Psoas muscle (tissue), 8 donors: ENCODE results near the gene MESP2. TPM values are rescaled to one million over a fixed set of nuclear protein-coding genes. Genes with fewer than 3 reads are reported as not detected.

Experiments
- ATAC-seq, 4 donors: fragments of 200-7000 bp; cut with Tn5 transposase; one replicate each; pipeline ENCODE4 v1.9.1; 2020; ENCODE audit warnings: moderate library complexity in 3 of 4, mild to moderate bottlenecking in 2 of 4
- DNase-seq, 2 donors: peaks; one replicate each; pipeline ENCODE4 v3.0.0-alpha.2; 2020
- H3K27ac ChIP-seq: fragments of 200-600 bp; one replicate; pipeline ENCODE4 v1.8.0; 2022
- H3K27me3 ChIP-seq, 3 donors: fragments of 200-600 bp in 1 of 3; one replicate each; pipeline versions ENCODE4 v1.6.1 to v1.8.0; 2013 to 2022; ENCODE audit warnings: low read length in 2 of 3, mild to moderate bottlenecking in 2 of 3, moderate library complexity in 1 of 3; ENCODE audit not compliant: insufficient read depth in 3 of 3
- H3K36me3 ChIP-seq, 2 donors: fragments of 200-600 bp in 1 of 2; one replicate each; pipeline versions ENCODE4 v1.6.1 to v1.8.0; 2013 to 2022; ENCODE audit warnings: low read depth in 1 of 2, mild to moderate bottlenecking in 1 of 2, moderate library complexity in 1 of 2; ENCODE audit not compliant: insufficient read depth in 1 of 2
- H3K4me1 ChIP-seq: fragments of 200-600 bp; one replicate; pipeline ENCODE4 v1.8.0; 2022
- H3K4me3 ChIP-seq: fragments of 200-600 bp; one replicate; pipeline ENCODE4 v1.8.0; 2022; ENCODE audit warnings: mild to moderate bottlenecking
- H3K9me3 ChIP-seq: fragments of 200-600 bp; one replicate; pipeline ENCODE4 v1.8.0; 2022
- WGBS, 3 donors: extraction: QIAGEN DNeasy Blood & Tissue Kit; methylation state at CpG; one replicate each; pipeline versions ENCODE4 v1.1.6 to v1.1.7; 2013; 5-methylcytosine and 5-hydroxymethylcytosine counted together
- intact Hi-C, 2 donors: fragments of 100-400 bp; cut with DNase I; formaldehyde crosslinking; loops; one replicate each; pipeline versions ENCODE4 v1.11.0 to v1.14.2; 2022
- polyA plus RNA-seq, 3 donors: library from polyadenylated mRNA; stranded (reverse); fragments of 200-250 nt; gene quantifications; one replicate each; pipeline ENCODE4 v1.2.3, GENCODE V29; 2013
- total RNA-seq, 4 donors: library from RNA; stranded (reverse); fragmentation: NEBNext Ultra II Directional in 2 of 4; extraction: Animal tissue kit (Norgen Biotek cat#: 25700) in 2 of 4; gene quantifications; one replicate each; pipeline versions ENCODE4 v1.2.1 to v1.2.4, GENCODE V29; 2021 to 2023
- TF ChIP-seq, protein P1 (sequence below): fragments of 200-600 bp; IDR thresholded peaks from one replicate; pipeline ENCODE4 v1.8.0; 2022; ENCODE audit warnings: antibody characterized with exemption
- donor health status: healthy with polysubstance abuse.
- donor health status: DM: no; HTN: no; CAD: no; lungs with moderate emphysema.
- donor health status: Bipolar disorder and iron deficiency.
- donor health status: healthy.
- donor health status: DM: yes; HTN: yes; CAD: no.
- donor health status: DM: no; HTN: no; CAD: no.
- donor health status: DM: no; HTN: no; CAD: no.
- donor health status: DM: yes; HTN: yes; CAD: no.

The MESP2 gene
- total and polyA plus RNA-seq, 7 donors = 0.17 to 0.38 (median 0.20) TPM; not detected in 4

DNA sequence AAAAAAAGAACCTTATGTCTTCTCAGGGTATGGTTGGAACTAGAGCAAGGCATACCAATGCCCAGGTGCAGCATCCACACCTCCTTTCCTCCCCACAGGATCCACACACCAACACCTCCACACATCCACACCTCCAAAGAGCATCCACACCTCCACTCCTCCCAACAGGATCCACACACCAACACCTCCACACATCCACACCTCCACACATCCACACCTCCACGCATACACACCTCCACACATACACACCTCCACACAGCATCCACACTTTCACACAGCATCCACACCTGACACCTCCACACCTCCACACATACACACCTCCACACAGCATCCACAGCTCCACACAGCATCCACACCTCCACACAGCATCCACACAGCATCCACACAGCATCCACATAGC is 30.4 kb upstream of the MESP2 start:
- intact Hi-C loops = loop anchor here (10.0 kb wide), 2 partner anchors 349 to 479 kb away; no protein-coding TSS in a partner anchor

DNA sequence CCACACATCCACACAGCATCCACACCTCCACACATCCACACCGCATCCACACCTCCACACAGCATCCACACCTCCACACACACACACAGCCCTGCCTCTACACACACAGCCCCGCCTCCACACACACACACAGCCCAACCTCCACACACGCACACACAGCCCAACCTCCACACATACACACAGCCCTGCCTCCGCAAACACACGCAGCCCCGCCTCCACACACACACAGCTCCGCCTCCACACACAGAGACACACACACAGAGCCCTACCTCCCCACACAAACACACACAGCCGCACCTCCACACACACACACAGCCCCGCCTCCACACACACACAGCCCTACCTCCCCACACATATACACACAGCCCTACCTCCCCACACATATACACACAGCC is 29.7 kb upstream of the MESP2 start:
- Histone ChIP-seq H3K4me1 (peaks cover 6% of the 10 kb centered on the region), H3K4me3 (no peak overlapping the region), H3K9me3 (no peaks in the 10 kb centered on the region), H3K27ac (no peak overlapping the region), H3K36me3 (no peaks in the 10 kb centered on the region), H3K27me3 (peaks cover 0 to 3% (median 0%) of the 10 kb centered on the region in 3 donors)
- 74 to 84% (median 83%) methylated on average over 9 of the region's 9 CpGs for WGBS, 3 donors
- ATAC-seq (no peak), DNase-seq (no peak)
- intact Hi-C loops = loop anchor here (10.0 kb wide), 2 partner anchors 348 to 478 kb away; no protein-coding TSS in a partner anchor
- TF ChIP-seq, protein P1, sequence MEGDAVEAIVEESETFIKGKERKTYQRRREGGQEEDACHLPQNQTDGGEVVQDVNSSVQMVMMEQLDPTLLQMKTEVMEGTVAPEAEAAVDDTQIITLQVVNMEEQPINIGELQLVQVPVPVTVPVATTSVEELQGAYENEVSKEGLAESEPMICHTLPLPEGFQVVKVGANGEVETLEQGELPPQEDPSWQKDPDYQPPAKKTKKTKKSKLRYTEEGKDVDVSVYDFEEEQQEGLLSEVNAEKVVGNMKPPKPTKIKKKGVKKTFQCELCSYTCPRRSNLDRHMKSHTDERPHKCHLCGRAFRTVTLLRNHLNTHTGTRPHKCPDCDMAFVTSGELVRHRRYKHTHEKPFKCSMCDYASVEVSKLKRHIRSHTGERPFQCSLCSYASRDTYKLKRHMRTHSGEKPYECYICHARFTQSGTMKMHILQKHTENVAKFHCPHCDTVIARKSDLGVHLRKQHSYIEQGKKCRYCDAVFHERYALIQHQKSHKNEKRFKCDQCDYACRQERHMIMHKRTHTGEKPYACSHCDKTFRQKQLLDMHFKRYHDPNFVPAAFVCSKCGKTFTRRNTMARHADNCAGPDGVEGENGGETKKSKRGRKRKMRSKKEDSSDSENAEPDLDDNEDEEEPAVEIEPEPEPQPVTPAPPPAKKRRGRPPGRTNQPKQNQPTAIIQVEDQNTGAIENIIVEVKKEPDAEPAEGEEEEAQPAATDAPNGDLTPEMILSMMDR = no peak

More for the DNA sequence above, 30.4 kb upstream of the MESP2 start:
- TF ChIP-seq, protein P1 = no peak
- Histone ChIP-seq H3K36me3 (no peaks in the 10 kb centered on the region), H3K4me1 (peaks cover 6% of the 10 kb centered on the region), H3K9me3 (no peaks in the 10 kb centered on the region), H3K4me3 (no peak overlapping the region), H3K27me3 (peaks cover 0 to 3% (median 0%) of the 10 kb centered on the region in 3 donors), H3K27ac (no peak overlapping the region)
- no peak for DNase-seq
- no peak for ATAC-seq
- 38 to 90% (median 54%) methylated on average over 1 of the region's 1 CpG for WGBS, 3 donors

DNA sequence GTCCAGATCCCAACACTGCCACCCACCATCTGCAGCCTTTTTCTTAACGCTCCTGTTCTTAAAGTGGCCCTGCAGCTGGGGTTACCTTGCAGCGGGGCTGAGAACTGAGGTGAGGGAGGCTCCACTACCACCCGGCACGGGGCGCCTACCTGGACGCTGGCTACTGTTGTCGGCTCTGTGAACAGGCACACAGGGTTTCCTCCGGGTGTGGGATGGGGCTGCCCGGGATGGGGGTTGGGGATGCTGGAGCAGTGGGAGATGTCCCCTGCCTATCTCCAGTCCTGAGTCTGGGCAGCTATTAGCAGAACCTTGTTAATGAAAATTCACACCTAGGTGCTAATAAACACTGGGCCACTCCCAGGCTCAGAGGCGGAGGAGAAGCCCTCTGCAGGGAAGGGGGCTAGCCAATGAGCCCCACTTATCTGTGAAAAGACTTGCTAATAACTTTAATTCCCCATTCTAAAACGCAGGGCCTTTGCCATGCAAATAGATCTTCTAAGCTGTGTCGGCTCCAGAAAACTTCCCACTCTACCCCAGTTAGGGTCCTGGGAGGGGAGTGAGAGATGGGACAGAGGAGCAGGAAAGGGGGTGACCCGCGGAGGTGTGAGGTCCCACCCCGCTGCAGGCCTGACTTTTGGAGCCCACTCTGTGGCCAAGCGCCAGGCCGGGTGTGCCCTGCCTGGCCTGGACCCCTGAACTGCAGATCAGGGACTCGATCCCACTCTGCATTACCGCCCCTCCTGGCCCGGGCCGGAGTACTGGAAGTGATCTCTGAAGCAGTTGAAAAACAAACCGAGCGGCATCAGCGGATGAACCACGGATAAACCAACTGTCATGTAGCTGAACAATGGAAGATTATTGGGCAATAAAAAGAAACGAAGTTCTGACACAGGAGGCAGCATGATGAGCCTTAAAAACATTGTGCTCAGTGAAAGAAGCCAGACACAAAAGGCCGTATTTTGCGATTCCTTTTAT is 28.1 kb upstream of the MESP2 start:
- peaks cover 0 to 3% (median 0%) of the 10 kb centered on the region in 3 donors for H3K27me3 ChIP-seq
- no peak overlapping the region for H3K4me3 ChIP-seq
- WGBS, 3 donors = 57 to 61% (median 59%) methylated on average over 28 of the region's 28 CpGs
- ATAC-seq (no peak), DNase-seq (no peak)
- H3K36me3 ChIP-seq = no peaks in the 10 kb centered on the region
- TF ChIP-seq, protein P1 = no peak
- H3K4me1 ChIP-seq = peaks cover 6% of the 10 kb centered on the region
- intact Hi-C loops = loop anchor here (10.0 kb wide), 2 partner anchors 347 to 477 kb away; no protein-coding TSS in a partner anchor
- no peak overlapping the region for H3K27ac ChIP-seq
- H3K9me3 ChIP-seq = no peaks in the 10 kb centered on the region

DNA sequence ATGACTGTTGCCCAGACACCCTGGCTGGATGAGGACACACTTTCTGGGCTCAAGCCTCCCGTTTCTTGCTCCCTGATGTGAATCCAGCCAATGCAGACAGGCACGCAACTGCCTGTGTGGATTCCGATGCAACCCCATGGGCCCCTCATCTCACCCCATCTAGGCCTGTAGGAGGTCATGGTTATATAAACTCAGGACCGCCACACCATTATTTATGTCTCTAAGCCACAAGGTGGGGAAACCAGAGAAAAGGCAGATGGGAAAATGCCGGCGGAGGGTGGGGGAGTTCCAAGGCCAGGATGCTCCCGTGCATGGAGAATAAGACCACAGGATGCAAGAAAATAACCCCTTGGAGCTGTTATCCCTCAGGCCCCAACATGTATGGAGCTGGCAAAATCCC is 27.1 kb upstream of the MESP2 start:
- Histone ChIP-seq H3K27ac (no peak overlapping the region), H3K9me3 (no peaks in the 10 kb centered on the region), H3K4me1 (peaks cover 6% of the 10 kb centered on the region), H3K4me3 (no peak overlapping the region), H3K36me3 (no peaks in the 10 kb centered on the region), H3K27me3 (peaks cover 0 to 3% (median 0%) of the 10 kb centered on the region in 3 donors)
- WGBS, 3 donors = 83 to 90% (median 84%) methylated on average over 6 to 7 of the region's 7 CpGs
- no peak for ATAC-seq
- intact Hi-C loops = loop anchor here (10.0 kb wide), 2 partner anchors 346 to 476 kb away; no protein-coding TSS in a partner anchor
- TF ChIP-seq, protein P1 = no peak
- DNase-seq = no peak
